HUES6 (cell line): ENCODE measurements around the gene BPIFA2.
"Not testable (repeated sequence)": the region's sequence is repeated elsewhere in the genome, so short reads cannot be mapped to it uniquely, and the experiment has no call there.

ENCODE experiments used
- H3K27ac ChIP-seq: 2 replicates; pipeline ENCODE4 v1.7.0; 2013; ENCODE audit warnings: low read depth, mild to moderate bottlenecking, low read length, inconsistent platforms
- H3K27me3 ChIP-seq: 2 replicates; pipeline ENCODE4 v1.6.1; 2013; ENCODE audit warnings: low read length; ENCODE audit not compliant: control insufficient read depth, insufficient read depth
- H3K36me3 ChIP-seq: 2 replicates; pipeline ENCODE4 v1.6.1; 2013; ENCODE audit warnings: low read length; ENCODE audit not compliant: control insufficient read depth, insufficient read depth
- H3K4me1 ChIP-seq: 2 replicates; pipeline ENCODE4 v1.6.1; 2013; ENCODE audit warnings: low read length; ENCODE audit not compliant: control insufficient read depth, insufficient read depth
- H3K4me3 ChIP-seq: 2 replicates; pipeline ENCODE4 v1.5.1; 2013; ENCODE audit warnings: low read depth, low read length
- H3K9ac ChIP-seq: one replicate; pipeline ENCODE4 v1.6.1; 2013; ENCODE audit warnings: mild to moderate bottlenecking, low read length
- H3K9me3 ChIP-seq: 2 replicates; pipeline ENCODE4 v1.6.1; 2013; ENCODE audit warnings: low read depth, low read length; ENCODE audit not compliant: control insufficient read depth, insufficient read depth

Gene BPIFA2

GRCh38 chr20:33176101-33176500 lies 8.1 kb downstream of the BPIFA2 start:
- Histone ChIP-seq H3K9me3 (no peaks in the 10 kb centered on the region), H3K36me3 (no peaks in the 10 kb centered on the region), H3K4me1 (peaks cover 10% of the 10 kb centered on the region; the same call in 1 of the 2 replicates), H3K9ac (no peak overlapping the region), H3K27ac (no peak overlapping the region), H3K27me3 (no peaks in the 10 kb centered on the region), H3K4me3 (no peak overlapping the region)

- H3K9ac ChIP-seq: no peak overlapping the region
- no peaks in the 10 kb centered on the region for H3K36me3 ChIP-seq
- no peak overlapping the region for H3K4me3 ChIP-seq
- H3K27me3 ChIP-seq: no peaks in the 10 kb centered on the region
- H3K9me3 ChIP-seq: no peaks in the 10 kb centered on the region
- no peak overlapping the region for H3K27ac ChIP-seq
- H3K4me1 ChIP-seq: peaks cover 10% of the 10 kb centered on the region; the same call in 1 of the 2 replicates
Measured at GRCh38 chr20:33177866-33178265, 9.9 kb downstream of the BPIFA2 start.

GRCh38 chr20:33178726-33179125 lies 10.8 kb downstream of the BPIFA2 start:
- H3K27me3 ChIP-seq: no peaks in the 10 kb centered on the region
- H3K27ac ChIP-seq: no peak overlapping the region
- peaks cover 10% of the 10 kb centered on the region; the same call in 1 of the 2 replicates for H3K4me1 ChIP-seq
- no peak overlapping the region for H3K9ac ChIP-seq
- H3K36me3 ChIP-seq: no peaks in the 10 kb centered on the region
- no peak overlapping the region for H3K4me3 ChIP-seq
- peaks cover 4% of the 10 kb centered on the region; the same call in 1 of the 2 replicates for H3K9me3 ChIP-seq

- H3K4me1 ChIP-seq: peaks cover 10% of the 10 kb centered on the region; the same call in 1 of the 2 replicates
- H3K4me3 ChIP-seq: no peak overlapping the region
- H3K36me3 ChIP-seq: no peaks in the 10 kb centered on the region
- no peak overlapping the region for H3K9ac ChIP-seq
- no peaks in the 10 kb centered on the region for H3K27me3 ChIP-seq
- H3K9me3 ChIP-seq: peaks cover 7% of the 10 kb centered on the region; the same call in 1 of the 2 replicates
- H3K27ac ChIP-seq: no peak overlapping the region
Measured at GRCh38 chr20:33180169-33180568, 12.2 kb downstream of the BPIFA2 start.

- Histone ChIP-seq H3K9ac (no peak overlapping the region), H3K9me3 (peaks cover 7% of the 10 kb centered on the region; the same call in 1 of the 2 replicates), H3K4me1 (peaks cover 10% of the 10 kb centered on the region; the same call in 1 of the 2 replicates), H3K36me3 (no peaks in the 10 kb centered on the region), H3K4me3 (no peak overlapping the region), H3K27ac (no peak overlapping the region), H3K27me3 (no peaks in the 10 kb centered on the region)
Measured at GRCh38 chr20:33181482-33182093, 13.6 kb downstream of the BPIFA2 start.

GRCh38 chr20:33183312-33183711 lies 15.4 kb downstream of the BPIFA2 start:
- H3K27ac ChIP-seq: no peak overlapping the region
- peaks cover 2% of the 10 kb centered on the region; the same call in 1 of the 2 replicates for H3K4me1 ChIP-seq
- H3K27me3 ChIP-seq: no peaks in the 10 kb centered on the region
- H3K9me3 ChIP-seq: peaks cover 7% of the 10 kb centered on the region; the same call in 1 of the 2 replicates
- no peak overlapping the region for H3K9ac ChIP-seq
- no peaks in the 10 kb centered on the region for H3K36me3 ChIP-seq
- H3K4me3 ChIP-seq: no peak overlapping the region

GRCh38 chr20:33185031-33185590 lies 17.2 kb downstream of the BPIFA2 start:
- H3K36me3 ChIP-seq, H3K4me3 ChIP-seq, H3K9ac ChIP-seq, H3K4me1 ChIP-seq, H3K27ac ChIP-seq, H3K9me3 ChIP-seq, H3K27me3 ChIP-seq: not testable (repeated sequence)

- H3K27ac ChIP-seq: no peak overlapping the region
- H3K4me1 ChIP-seq: no peaks in the 10 kb centered on the region
- H3K4me3 ChIP-seq: no peak overlapping the region
- peaks cover 7% of the 10 kb centered on the region; the same call in 1 of the 2 replicates for H3K9me3 ChIP-seq
- H3K9ac ChIP-seq: no peak overlapping the region
- peaks cover 5% of the 10 kb centered on the region; the same call in 1 of the 2 replicates for H3K27me3 ChIP-seq
- no peaks in the 10 kb centered on the region for H3K36me3 ChIP-seq
Measured at GRCh38 chr20:33187491-33187890, 19.5 kb downstream of the BPIFA2 start.

GRCh38 chr20:33188421-33188820 lies 20.5 kb downstream of the BPIFA2 start:
- Histone ChIP-seq H3K4me1 (no peaks in the 10 kb centered on the region), H3K27ac (no peak overlapping the region), H3K4me3 (no peak overlapping the region), H3K9ac (no peak overlapping the region), H3K9me3 (peaks cover 3% of the 10 kb centered on the region; the same call in 1 of the 2 replicates), H3K36me3 (no peaks in the 10 kb centered on the region), H3K27me3 (peaks cover 11% of the 10 kb centered on the region; the same call in 1 of the 2 replicates)

- Histone ChIP-seq H3K4me3 (no peak overlapping the region), H3K9ac (no peak overlapping the region), H3K27me3 (peaks cover 19% of the 10 kb centered on the region; the same call in 1 of the 2 replicates), H3K36me3 (no peaks in the 10 kb centered on the region), H3K27ac (no peak overlapping the region), H3K4me1 (no peaks in the 10 kb centered on the region), H3K9me3 (no peaks in the 10 kb centered on the region)
Measured at GRCh38 chr20:33191484-33191883, 23.5 kb downstream of the BPIFA2 start.

- Histone ChIP-seq H3K36me3 (no peaks in the 10 kb centered on the region), H3K9me3 (no peaks in the 10 kb centered on the region), H3K4me3 (no peak overlapping the region), H3K27me3 (peaks cover 19% of the 10 kb centered on the region; the same call in 1 of the 2 replicates), H3K27ac (no peak overlapping the region), H3K9ac (no peak overlapping the region), H3K4me1 (no peaks in the 10 kb centered on the region)
Measured at GRCh38 chr20:33191955-33192354, 24.0 kb downstream of the BPIFA2 start.
